Activated gamma-delta T cell treated with anti-CD3 and anti-CD28 coated beads, Interleukin-2, amount 50 U/mL, for 16 hours (primary cell): ENCODE data around the gene OTOF.

ENCODE experiments used
- DNase-seq: peaks from one replicate; pipeline ENCODE4 v3.0.0-alpha.2; 2020; ENCODE audit warnings: low read depth

Gene OTOF

DNA sequence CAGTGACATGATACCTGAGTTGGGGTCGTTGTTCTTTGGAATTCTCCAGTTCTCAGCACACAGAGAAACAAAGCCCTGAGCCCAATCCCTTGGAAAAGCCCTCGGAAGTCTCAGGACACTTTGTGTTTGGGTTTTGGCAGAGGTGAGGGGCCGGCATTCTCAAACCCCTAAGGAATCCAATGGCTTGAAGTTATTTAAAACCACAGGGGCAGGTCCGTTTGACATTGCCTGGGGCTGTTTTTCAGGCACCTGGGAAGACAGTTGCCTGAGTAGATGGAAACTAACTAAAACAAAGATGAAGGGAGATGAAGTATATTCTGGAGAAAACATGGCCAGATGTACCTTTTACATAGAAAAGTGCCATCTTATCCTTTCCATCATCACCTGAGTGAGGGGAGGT lies 22.5 kb upstream of the OTOF start:
- no peak for DNase-seq

DNA sequence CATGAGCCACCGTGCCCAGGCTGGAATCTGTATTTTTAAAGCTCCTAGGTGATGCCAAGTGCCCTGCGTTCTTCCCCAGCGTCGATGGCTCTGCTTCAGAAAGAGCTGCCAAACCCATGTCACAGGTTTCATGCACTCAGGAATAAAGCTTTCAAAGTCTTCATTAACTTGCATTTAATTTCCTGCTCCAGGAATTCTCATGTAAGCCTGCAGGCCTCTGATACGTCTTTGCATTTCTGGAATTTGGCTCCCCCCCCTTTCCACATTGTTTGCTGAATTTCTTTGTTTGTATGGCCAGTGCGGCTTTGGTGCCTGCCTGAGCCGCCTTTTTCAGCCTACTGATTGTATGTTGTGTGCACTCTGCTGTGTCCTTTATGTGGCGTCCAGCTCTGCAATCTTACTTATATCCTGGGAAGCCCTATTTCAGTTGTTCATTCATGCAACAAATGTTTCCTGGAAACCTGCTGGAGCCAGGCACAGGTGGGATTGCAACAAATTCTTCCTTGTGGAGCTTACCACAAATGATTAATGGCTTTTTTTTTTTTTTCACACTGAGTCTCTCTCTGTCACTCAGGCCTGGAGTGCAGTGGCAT lies 17.9 kb upstream of the OTOF start:
- no peak for DNase-seq

DNA sequence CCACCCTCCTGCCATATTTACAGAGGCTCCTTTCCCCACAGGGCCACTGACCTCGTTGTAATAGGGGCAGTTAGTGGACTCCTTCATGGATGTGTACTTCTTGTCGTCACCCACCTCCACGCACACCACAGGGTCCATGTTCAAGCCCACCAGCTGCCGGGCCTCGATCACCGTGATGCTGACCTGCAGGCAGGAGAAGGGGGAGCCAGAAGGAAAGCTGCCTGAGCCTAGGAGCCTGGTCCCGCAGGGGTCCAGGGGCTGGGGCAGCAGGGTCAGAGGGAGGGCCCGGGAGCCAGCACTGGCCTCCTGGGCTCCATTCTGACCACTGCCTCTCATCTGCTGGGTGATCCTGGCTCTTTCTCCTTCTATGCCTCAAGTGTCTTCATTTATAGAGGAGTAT lies 17.0 kb upstream of the OTOF start:
- no peak for DNase-seq

DNA sequence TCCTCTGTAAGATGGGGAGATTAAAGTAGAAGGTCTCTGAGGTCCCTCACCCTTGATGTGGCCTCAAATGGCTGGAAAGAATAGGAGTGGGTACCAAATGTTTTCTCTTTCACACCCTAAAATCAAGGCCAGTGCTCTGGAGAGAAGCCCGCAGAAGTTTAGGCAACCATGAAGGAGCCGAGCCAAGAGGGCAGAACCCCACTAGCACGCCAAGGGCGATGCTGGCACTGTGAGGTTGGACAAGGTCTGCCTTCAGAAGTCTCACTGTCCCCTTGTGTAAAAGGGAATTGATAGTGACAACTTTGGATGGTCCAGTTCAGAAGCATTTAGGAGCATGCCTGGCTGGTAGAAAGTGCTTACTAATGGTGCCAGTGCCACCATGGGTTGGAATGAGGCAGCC lies 16.3 kb upstream of the OTOF start:
- DNase-seq: no peak

DNA sequence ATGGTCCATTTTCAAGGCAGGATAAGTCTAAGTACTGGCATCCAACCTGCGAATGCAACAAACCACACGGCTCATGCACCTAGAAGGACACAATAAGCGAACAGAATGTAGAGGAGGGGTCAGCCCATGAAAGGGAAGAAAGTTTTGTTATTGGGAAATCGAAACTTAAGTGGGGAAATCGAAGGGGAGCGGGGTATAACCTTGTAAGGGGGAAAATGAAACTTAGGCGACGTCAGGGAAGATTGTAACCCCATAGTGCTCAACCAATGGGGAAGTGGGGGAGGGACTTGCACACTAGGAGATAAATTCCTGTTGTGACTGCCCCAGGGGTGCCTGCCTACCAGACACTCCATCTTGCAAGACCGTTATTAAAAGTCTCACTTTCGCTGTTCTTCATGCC lies 15.6 kb upstream of the OTOF start:
- DNase-seq: no peak

DNA sequence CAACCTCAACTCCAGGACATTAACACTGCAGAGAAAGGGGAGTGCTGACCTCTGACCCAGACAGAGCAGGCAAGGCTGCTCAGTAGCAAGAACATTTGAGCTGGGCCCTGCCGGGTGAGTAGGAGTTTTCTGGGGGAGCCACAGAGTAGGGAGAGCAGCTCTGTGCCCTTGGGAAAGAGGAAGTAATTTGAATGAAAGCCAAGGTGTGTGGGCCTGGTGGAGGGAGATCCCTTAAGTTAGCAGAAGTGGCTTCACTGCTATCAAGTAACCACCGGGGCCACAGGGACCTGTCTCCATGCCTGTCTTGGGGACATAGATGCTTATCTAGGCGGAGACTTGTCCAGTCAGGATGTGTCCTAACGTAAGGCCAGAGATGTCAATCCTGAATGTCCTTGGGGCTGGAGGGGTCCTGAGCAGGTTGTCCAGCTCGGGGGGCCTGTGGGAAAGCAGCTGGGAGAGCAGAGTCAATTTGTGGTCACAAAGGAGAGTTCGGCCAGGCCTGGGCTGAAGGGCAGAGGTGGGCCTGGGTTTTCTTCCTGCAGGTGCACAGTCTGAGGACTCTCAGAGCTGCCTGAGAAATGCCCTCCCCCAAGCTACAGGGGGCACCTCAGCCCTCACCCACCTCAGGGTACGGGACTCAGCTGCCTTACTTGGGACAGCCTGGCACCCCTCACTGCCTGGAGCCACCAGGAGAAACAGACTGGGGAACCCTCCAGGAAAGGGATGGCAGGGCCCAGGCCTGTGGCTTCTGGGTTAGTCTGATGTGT lies 15.0 kb upstream of the OTOF start:
- no peak for DNase-seq

DNA sequence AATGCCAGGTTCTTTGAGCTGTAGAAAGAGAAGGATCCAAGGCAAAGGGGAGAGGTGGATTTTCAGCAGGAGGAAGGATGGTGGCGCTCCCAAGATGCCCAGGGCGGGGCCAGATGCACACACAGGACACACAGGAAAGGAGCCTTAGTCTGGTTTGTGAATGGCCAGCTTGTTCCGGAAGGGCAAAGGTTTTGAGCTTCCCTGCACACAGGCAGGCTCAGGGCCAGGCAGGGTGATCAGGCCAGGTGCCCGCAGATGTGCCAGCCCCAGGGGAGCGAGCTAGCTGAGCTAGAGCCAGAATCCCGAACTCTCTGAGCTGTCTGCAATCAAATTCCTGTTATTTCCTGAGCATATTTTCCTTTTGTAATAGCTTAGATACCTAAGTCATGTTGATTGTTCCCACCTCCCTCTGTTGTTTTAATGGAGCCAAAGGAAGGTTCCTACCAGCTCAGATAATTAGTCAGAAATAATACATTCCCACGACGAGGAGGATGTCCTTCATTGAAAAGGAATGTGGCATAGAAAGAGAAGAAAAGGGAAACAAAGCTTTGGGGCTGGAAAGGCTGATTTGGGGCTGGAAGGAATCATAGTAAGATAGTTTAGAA lies 13.7 kb upstream of the OTOF start:
- no peak for DNase-seq

DNA sequence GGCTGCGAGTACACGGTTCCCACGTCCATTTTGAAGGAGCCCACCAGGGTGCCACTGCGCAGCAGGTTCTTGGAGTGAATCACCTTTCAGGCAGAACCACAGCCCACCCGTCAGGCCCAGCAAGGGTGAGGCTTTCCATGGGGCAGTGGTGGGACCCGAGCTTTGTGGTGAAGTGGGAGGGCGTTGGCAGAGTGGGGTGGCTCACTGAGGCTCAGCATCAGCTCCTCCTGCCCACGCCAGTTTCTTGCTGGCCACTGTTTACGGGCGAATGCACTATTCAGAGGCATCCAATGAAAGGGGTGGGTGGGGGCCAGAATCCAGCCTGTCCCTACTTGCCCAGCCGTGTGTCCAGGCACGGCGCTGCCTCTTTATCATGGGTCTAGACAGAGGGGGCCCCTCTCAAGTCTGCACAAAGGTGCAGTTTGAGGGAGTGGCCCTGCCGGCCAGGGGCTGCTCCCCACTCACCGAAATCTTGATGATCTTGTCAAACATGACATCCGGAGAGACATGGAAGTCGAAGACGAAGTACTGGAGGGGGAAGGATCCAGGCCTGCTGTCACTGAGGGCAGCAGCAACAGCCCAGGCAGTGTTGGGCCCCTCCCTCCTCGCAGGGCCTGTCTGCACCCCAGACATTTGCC lies 11.4 kb upstream of the OTOF start:
- no peak for DNase-seq

DNA sequence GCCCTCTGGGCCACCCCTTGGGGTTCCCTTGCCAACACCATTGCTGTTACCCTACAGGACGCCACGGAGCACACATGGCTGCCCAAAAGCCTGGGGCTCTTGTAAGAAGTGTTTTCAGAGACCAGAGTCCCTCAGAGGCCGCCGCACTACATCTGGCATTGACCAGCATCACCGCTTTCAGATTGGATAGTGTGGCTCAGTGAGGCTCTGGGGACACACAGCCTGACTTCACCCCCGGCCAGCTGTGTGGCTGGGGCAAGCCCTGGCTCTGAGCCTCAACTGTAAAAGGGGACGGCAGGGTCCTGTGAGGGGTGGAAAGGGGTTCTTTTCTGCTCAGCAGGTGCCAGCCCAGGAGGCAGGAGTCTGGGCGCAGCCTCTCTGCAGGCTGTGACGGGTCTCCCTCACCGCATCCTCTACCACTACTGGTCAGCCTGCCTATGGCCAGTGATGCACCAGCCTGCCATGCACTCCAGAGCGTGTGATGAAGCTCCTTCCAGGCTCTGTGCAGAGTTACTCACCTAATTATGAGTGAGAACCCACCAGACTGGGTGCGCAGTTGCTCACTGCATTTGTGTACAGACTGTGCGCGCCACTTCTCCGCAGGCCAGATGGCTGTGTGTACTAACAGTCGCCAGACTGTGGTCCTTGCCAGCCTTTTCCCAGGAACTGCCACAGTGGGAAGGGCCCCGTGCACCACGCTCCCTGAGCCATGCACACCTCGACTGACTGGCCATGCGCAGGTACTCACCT lies 10.7 kb upstream of the OTOF start:
- DNase-seq: no peak

DNA sequence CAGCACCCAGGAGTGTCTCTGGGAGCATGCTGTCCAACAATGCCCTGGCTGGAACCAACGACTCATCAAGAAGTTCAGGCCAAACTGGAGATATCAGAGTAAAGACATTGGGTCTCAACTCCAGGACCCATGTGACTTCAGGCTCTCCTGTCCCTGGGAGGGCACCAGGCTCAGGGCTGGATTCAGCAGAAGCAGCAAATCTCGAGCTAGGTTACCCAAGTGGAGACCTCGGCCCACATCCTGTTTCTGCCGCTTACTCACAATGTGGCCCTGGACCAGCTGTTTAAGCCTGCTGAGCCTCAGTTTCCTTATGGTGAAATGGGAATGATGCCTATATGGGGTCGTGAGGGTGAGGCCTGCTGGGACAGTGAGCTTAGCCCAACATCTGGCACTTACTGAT lies 9.3 kb upstream of the OTOF start:
- DNase-seq: no peak

DNA sequence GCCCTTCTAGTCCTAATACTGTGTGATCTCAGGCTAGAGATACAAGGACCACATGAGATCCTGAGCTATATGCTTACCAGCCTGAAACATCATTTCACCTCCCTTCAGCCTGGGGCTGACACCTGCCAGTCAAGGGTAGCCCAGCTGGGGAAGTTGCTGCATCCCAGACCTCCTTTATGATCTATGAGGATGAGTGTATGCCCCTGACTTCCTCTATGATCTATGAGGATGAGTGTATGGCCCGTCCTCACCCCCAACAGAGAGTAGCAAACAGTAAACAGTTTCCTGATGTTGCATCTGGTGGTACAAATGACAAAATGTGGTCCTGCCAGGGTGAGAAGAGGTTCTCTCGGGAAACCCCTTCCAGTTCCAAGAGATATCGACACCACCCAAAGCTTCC lies 8.9 kb upstream of the OTOF start:
- no peak for DNase-seq

DNA sequence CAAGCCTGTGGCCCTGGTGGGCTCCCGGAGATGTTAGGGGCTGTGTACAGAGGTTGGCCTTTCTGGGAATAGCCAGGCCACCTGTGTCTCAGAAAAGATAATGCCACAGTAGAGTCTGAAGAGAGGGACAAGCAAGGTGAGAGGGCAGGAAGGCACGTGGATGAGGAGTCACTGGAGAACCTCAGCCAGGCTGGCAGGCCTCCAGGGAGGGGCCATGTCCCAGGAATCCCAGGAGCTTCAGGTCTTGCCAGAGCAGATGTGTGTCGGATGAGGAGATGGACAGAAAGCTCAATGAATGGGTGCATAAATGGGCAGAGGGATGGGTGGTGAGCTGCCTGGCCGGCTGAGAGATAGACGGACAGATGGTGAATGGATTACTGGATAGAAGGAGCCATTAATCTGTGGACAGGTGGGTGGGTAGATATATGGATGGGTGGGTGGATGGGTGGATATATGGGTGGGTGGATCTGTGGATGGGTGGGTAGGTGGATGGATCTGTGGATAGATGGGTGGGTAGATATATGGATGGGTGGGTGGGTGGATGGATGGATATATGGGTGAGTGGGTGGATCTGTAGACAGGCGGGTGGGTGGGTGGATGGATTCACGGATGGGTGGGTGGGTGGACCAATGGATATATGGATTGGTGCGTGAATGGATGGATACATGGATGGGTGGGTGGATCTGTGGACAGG lies 7.9 kb upstream of the OTOF start:
- DNase-seq: no peak

DNA sequence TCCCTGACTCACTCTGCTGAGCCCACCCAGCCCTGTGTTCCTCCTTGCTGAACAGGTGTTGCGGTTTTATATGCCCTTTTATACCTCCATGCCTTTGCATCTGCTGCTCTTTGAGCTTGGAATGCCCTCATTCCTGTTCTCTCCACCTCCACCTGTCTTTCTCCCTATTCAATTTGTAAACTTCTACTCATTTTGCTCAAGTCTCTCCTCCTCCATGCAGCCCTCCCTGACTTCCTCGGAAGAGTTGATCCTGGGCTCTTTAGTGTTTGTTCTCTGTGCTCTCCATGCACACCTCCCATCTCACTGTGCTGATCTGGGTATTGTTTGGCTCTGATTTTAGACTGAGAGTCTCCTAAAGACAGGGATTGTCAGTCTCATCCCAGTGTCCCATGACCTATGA lies 7.2 kb upstream of the OTOF start:
- no peak for DNase-seq

DNA sequence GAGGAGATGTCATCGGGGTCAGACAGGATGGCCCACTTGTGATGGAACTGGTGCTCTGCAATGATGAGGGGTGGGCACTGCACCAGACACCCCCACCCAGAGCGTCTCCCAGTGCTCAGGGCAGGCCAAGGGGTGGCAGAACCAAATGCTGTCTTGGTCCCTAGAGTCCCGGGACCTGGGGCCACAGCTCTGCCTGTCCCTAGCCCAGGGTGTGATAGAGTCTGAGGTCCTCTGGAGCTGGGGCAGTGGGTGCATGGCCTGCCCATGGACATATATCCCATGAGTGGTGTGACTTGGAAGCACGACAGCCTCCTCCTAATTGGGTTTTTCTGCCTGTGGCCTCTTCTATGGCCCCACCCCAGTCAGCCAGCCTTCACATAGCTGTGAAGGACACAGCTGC lies 6.7 kb upstream of the OTOF start:
- no peak for DNase-seq

DNA sequence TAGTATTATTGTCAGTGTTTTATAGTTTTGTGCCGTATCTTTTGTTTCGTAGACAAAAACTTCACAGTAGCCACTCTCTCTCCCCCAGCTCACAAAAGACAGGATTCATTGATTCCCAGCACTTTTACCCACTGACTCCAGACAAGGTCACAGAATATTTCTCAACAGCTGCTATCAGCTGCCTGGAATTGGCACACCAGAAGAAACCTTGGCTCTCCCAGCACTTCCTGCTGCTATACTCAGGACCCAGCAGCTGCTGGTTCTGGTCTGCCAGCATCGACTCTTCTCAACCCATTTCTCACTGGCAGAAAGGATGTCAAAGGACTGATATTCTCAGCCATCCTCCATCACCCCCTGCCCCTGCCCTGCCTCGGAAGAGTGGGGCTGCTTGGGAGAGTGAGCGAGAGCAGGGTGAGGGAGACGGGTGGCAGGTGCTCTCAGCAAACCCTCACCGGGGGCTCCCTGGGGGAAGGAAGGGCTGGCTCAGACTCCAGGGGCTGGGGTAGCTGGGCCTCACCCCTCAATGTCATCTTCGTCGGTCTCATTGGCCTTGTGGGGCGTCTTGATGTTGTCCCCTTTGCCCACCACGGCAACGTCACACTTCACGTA lies 6.1 kb upstream of the OTOF start:
- DNase-seq: no peak

DNA sequence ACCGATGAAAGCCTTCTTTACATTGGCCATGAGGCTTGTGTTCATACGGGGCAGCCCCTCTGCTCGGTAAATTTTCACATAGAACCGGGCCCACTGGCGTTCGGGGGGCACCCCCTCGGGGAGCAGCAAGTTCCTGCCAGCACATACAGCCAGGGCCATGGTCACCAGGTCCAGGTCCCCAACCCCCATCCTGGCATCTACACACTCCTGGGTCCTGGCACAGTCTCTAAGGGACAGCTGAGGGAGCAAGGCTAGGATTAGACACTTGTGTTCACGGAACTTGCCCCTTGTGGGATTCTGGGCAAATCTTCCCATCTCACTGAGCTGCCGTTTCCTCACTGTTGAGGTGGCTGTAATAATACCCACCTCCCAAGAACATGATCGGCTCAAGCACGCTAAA lies 5.6 kb upstream of the OTOF start:
- no peak for DNase-seq

DNA sequence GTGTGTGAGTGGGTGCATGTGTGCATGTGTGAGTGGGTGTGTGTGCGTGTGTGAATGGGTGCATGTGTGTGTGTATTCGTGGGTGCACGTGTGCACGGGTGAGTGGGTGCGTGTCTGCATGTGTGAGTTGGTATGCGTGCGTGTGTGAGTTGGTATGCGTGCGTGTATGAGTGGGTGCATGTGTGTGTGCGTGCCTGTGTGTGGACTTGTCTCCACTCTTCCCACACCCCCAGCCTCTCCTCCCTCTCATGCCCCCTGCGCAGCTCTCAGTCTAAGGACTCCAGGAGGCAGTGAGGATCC lies 5.1 kb upstream of the OTOF start:
- DNase-seq: no peak

DNA sequence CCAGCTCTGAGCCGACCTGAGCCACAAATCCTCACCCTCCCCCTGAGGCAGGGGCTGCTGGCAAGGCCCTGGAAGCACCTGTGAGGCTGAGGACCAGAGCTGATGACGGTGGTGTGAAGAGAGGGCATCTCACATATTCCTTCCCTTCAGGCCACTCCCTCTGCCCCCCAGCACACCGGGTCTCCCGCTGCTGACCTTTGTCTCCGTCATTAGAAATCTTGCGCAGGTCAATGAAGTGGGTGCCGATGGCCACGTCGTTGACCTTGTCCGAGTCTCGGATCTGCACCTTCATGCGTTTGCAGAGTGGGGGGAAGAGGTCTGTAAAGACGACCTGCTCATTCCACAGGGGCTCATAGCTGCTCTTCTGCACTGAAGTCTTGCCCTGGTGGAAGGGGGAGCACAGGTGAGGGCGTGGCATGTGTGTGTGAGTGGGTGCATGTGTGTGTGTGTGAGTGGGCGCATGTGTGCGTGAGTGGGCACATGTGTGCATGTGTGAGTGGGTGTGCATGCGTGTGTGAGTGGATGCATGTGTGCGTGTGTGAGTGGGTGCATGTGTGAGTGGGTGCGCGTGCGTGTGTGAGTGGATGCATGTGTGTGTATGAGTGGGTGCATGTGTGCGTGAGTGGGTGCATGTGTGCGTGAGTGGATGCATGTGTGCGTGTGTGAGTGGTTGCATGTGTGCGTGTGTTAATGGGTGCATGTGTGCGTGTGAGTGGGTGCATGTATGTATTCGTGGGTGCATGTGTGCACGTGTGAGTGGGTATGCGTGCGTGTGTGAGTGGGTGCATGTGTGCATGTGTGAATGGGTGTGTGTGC lies 4.5 kb upstream of the OTOF start:
- no peak for DNase-seq

DNA sequence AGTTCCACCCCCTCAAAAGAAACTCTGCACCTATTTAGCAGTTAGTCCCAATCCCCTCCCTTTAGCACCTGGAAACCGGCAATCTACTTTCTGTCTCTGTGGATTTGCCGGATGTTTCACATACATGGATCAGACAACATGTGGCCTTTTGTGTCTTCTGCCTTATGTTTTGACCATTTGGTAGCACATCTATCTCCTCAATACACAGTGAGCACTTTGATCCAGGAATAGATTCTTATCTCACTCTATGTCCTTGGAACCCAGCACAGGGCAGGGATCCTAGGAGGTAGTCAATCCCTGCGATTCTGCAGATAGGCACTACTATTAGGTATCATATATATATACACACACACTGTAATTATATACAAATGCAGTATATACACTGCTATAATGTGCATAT lies 3.8 kb upstream of the OTOF start:
- no peak for DNase-seq

DNA sequence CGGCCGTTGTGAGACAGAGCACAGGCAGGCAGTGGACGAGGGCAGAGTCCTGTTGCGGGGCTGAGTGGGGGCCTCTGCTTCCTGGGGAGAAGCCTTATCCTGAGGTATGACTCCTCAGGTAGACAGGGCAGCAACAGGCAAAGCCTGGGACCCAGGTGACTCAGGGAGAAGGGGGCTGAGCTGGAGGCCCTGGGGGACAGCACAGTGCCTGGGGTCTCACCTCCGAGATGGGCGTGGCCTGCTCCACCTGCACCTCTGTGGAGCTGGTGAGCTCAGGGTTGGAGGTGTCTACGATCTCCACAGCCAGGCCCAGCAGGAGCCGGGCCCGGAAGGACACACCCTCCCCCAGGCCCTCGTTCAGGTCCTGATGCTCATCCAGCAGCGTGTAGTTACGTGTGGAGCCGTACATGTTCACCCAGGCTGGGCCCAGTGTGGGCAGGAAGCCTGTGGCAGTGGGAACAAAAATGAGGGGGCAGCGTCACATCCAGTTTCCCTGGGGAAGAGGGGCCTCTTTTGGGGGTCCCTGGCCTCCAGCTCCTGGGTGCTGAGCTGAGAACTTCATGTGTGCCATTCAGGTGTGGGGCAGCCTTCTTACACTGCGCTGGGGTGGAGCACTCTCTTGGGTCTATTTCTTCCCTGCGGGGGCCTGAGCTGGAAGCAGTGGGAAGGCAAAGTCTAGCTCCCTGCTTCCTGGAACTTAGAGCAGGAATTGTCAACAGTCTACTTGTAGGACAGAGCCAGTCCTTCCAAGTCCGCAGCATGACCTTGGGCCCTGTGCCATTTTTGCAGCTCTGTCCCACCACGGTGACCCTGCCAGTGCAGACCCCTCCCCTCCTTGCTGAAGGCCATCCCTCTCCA lies 2.9 kb upstream of the OTOF start:
- DNase-seq: no peak
